ENCODE results near the gene MRPS10. TPM values are rescaled to one million over a fixed set of nuclear protein-coding genes. Genes with fewer than 3 reads are reported as not detected.

Gene MRPS10
- polyA plus RNA-seq, 2 donors = 38.3 to 47.3 TPM

- Histone ChIP-seq H3K27me3 (ENCODE audit: control insufficient read depth in 1 of 2, insufficient read depth in 2 of 2, low read length in 2 of 2) (no peaks in the 10 kb centered on the region), H3K9me3 (ENCODE audit: control insufficient read depth in 2 of 2, insufficient read depth in 1 of 2, low read depth in 1 of 2, low read length in 1 of 2) (peaks cover 0 to 3% of the 10 kb centered on the region in 2 donors), H3K4me1 (ENCODE audit: control insufficient read depth in 2 of 2, insufficient read depth in 2 of 2, low read length in 1 of 2) (peaks cover 7 to 11% of the 10 kb centered on the region in 2 donors), H3K4me3 (ENCODE audit: low read depth in 1 of 2, low read length in 2 of 2) (no peak overlapping the region), H3K27ac (ENCODE audit: low read depth in 2 of 2, low read length in 1 of 2) (no peak overlapping the region), H3K36me3 (ENCODE audit: control insufficient read depth in 2 of 2, insufficient read depth in 2 of 2, low read length in 1 of 2) (no peaks in the 10 kb centered on the region)
- 63 to 66% methylated on average over 6 to 7 of the region's 7 CpGs for WGBS, 2 donors
These were observed 55.3 kb downstream of the MRPS10 start for GRCh38 chr6:42162384-42162783.

DNA sequence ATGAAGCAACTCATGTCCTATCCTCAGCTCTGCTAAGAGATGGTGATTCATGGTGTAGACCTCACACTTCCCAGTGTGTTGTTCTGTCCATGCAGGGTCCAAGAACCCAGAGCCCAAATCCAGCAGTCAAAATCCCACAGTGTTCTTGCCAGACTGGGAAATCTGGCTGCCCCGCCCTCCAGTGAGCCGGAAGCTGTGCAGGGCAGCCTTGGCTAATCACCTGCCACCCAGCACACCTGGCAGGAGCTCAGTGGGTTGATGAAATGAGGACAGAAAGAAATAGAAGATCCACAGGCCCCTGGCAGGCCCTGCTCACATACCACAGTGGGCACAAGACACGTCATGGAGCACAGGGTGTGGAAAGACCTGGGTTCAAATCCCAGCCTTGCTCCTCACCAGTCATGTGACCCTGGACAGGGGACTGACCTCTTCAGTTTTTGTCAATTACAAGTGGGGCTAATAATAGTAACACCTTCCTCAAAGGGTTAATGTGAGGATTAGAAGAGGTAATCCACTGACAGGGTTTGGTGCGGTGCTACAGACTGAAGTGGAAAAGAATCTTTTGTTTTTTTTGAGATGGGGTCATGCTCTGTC, 58.1 kb downstream of the MRPS10 start:
- WGBS, 2 donors = 47 to 56% methylated on average over 4 of the region's 4 CpGs
- Histone ChIP-seq H3K4me3 (ENCODE audit: low read depth in 1 of 2, low read length in 2 of 2) (no peak overlapping the region), H3K9me3 (ENCODE audit: control insufficient read depth in 2 of 2, insufficient read depth in 1 of 2, low read depth in 1 of 2, low read length in 1 of 2) (peaks cover 0 to 3% of the 10 kb centered on the region in 2 donors), H3K4me1 (ENCODE audit: control insufficient read depth in 2 of 2, insufficient read depth in 2 of 2, low read length in 1 of 2) (peaks cover 6 to 13% of the 10 kb centered on the region in 2 donors), H3K36me3 (ENCODE audit: control insufficient read depth in 2 of 2, insufficient read depth in 2 of 2, low read length in 1 of 2) (no peaks in the 10 kb centered on the region), H3K27me3 (ENCODE audit: control insufficient read depth in 1 of 2, insufficient read depth in 2 of 2, low read length in 2 of 2) (no peaks in the 10 kb centered on the region), H3K27ac (ENCODE audit: low read depth in 2 of 2, low read length in 1 of 2) (peak overlapping the region; percentile 14 to 85)

DNA sequence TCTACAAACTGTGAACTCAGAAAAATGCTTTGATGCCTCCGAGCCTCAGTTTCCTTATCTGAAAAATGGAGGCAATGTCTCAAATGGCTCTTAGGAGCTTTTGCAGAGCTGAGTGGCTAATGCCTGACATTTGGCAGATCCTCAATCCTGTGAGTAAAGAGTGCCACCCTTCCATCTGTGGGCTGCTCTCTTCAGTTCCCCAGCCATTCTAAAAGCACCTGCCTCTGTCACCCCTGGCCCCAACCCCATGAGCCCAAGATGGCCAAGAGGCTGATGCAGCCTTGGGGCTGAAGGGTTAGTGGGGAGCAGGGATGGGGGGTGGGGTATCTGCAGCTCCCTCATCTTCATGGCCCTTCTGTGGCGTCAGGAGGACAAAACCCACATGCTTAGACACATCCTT, 59.0 kb downstream of the MRPS10 start:
- Histone ChIP-seq H3K36me3 (ENCODE audit: control insufficient read depth in 2 of 2, insufficient read depth in 2 of 2, low read length in 1 of 2) (no peaks in the 10 kb centered on the region), H3K27me3 (ENCODE audit: control insufficient read depth in 1 of 2, insufficient read depth in 2 of 2, low read length in 2 of 2) (no peaks in the 10 kb centered on the region), H3K27ac (ENCODE audit: low read depth in 2 of 2, low read length in 1 of 2) (peak overlapping the region; percentile 14 to 85), H3K4me3 (ENCODE audit: low read depth in 1 of 2, low read length in 2 of 2) (no peak overlapping the region), H3K9me3 (ENCODE audit: control insufficient read depth in 2 of 2, insufficient read depth in 1 of 2, low read depth in 1 of 2, low read length in 1 of 2) (peaks cover 0 to 3% of the 10 kb centered on the region in 2 donors), H3K4me1 (ENCODE audit: control insufficient read depth in 2 of 2, insufficient read depth in 2 of 2, low read length in 1 of 2) (peaks cover 6 to 13% of the 10 kb centered on the region in 2 donors)
- WGBS, 2 donors = 79 to 82% methylated on average over 2 of the region's 2 CpGs

GRCh38 chr6:42158011-42158410, 59.6 kb downstream of the MRPS10 start:
- Histone ChIP-seq H3K27ac (ENCODE audit: low read depth in 2 of 2, low read length in 1 of 2) (peak overlapping the region; percentile 22 to 85), H3K36me3 (ENCODE audit: control insufficient read depth in 2 of 2, insufficient read depth in 2 of 2, low read length in 1 of 2) (no peaks in the 10 kb centered on the region), H3K9me3 (ENCODE audit: control insufficient read depth in 2 of 2, insufficient read depth in 1 of 2, low read depth in 1 of 2, low read length in 1 of 2) (peaks cover 0 to 3% of the 10 kb centered on the region in 2 donors), H3K4me1 (ENCODE audit: control insufficient read depth in 2 of 2, insufficient read depth in 2 of 2, low read length in 1 of 2) (peaks cover 6 to 11% of the 10 kb centered on the region in 2 donors), H3K4me3 (ENCODE audit: low read depth in 1 of 2, low read length in 2 of 2) (no peak overlapping the region), H3K27me3 (ENCODE audit: control insufficient read depth in 1 of 2, insufficient read depth in 2 of 2, low read length in 2 of 2) (no peaks in the 10 kb centered on the region)
- WGBS, 2 donors = 46 to 47% methylated on average over 2 of the region's 2 CpGs

Other genes with a start within 250 kb of the MRPS10 start
- gene TAF8, start 167.3 kb downstream of the MRPS10 start, polyA plus RNA-seq = 1 to 10 TPM; 6.0 to 7.5 TPM
- 100 to 1,000 TPM; 150 to 357 TPM for gene C6orf132, start 75.2 kb downstream of the MRPS10 start, polyA plus RNA-seq
- not detected for gene GUCA1A, start 44.5 kb downstream of the MRPS10 start, polyA plus RNA-seq
- under 1 TPM; 0.24 to 0.45 TPM for gene GUCA1B, start 22.9 kb downstream of the MRPS10 start, polyA plus RNA-seq
- 1 to 10 TPM; 4.6 to 8.1 TPM for gene TRERF1, start 234.1 kb upstream of the MRPS10 start, polyA plus RNA-seq

All from esophagus (tissue), 2 donors.